GM12891 (cell line): ENCODE measurements around the gene KCNJ14.

Experiments
- POLR2AphosphoS5 ChIP-seq: IDR thresholded peaks from 2 replicates; pipeline ENCODE4 v1.6.1; 2011; ENCODE audit warnings: low read depth, low read length, control low read depth
- TAF1 ChIP-seq: IDR thresholded peaks from 2 replicates; pipeline ENCODE4 v1.6.1; 2011; ENCODE audit warnings: low read depth, low read length, control low read depth

- TF ChIP-seq TAF1: no peak
- TF ChIP-seq POLR2AphosphoS5: no peak
These were observed 35.8 kb downstream of the KCNJ14 start for GRCh38 chr19:48490981-48491792.
